ENCODE measurements around the gene PUDP.
"Not testable (repeated sequence)": the region's sequence is repeated elsewhere in the genome, so short reads cannot be mapped to it uniquely, and the experiment has no call there.

The PUDP gene

GRCh38 chrX:7109838-7110793 lies 37.8 kb downstream of the PUDP start:
- DNase-seq (ENCODE audit: low read depth in 2 of 2) = no peak

- DNase-seq (ENCODE audit: low read depth in 2 of 2) = no peak
Measured at GRCh38 chrX:7109049-7109531, 38.9 kb downstream of the PUDP start.

GRCh38 chrX:7108030-7108429 lies 39.9 kb downstream of the PUDP start:
- no peak for DNase-seq (ENCODE audit: low read depth in 2 of 2)

GRCh38 chrX:7106649-7107048 lies 41.3 kb downstream of the PUDP start:
- no peak for DNase-seq (ENCODE audit: low read depth in 2 of 2)

GRCh38 chrX:7102119-7102518 lies 45.8 kb downstream of the PUDP start:
- DNase-seq (ENCODE audit: low read depth in 2 of 2) = no peak

- DNase-seq (ENCODE audit: low read depth in 2 of 2) = no peak
Measured at GRCh38 chrX:7100022-7100421, 47.9 kb downstream of the PUDP start.

- not testable (repeated sequence) for DNase-seq (ENCODE audit: low read depth in 2 of 2)
Measured at GRCh38 chrX:7095657-7096056, 52.3 kb downstream of the PUDP start.

GRCh38 chrX:7093305-7093704 lies 54.6 kb downstream of the PUDP start:
- DNase-seq (ENCODE audit: low read depth in 2 of 2) = no peak

- no peak for DNase-seq (ENCODE audit: low read depth in 2 of 2)
Measured at GRCh38 chrX:7092543-7092942, 55.4 kb downstream of the PUDP start.

GRCh38 chrX:7091923-7092322 lies 56.0 kb downstream of the PUDP start:
- DNase-seq (ENCODE audit: low read depth in 2 of 2) = no peak

GRCh38 chrX:7090641-7091040 lies 57.3 kb downstream of the PUDP start:
- DNase-seq (ENCODE audit: low read depth in 2 of 2) = no peak

GRCh38 chrX:7088968-7089615 lies 58.9 kb downstream of the PUDP start:
- DNase-seq (ENCODE audit: low read depth in 2 of 2) = no peak

- no peak for DNase-seq (ENCODE audit: low read depth in 2 of 2)
Measured at GRCh38 chrX:7086384-7086783, 61.6 kb downstream of the PUDP start.

GRCh38 chrX:7085879-7086278 lies 62.1 kb downstream of the PUDP start:
- no peak for DNase-seq (ENCODE audit: low read depth in 2 of 2)

GRCh38 chrX:7084841-7085240 lies 63.1 kb downstream of the PUDP start:
- no peak for DNase-seq (ENCODE audit: low read depth in 2 of 2)

GRCh38 chrX:7083468-7084396 lies 64.2 kb downstream of the PUDP start:
- peak; percentile 75 to 81 for DNase-seq (ENCODE audit: low read depth in 2 of 2)

- no peak for DNase-seq (ENCODE audit: low read depth in 2 of 2)
Measured at GRCh38 chrX:7083021-7083420, 64.9 kb downstream of the PUDP start.

GRCh38 chrX:7082556-7082955 lies 65.4 kb downstream of the PUDP start:
- DNase-seq (ENCODE audit: low read depth in 2 of 2) = no peak

- DNase-seq (ENCODE audit: low read depth in 2 of 2) = no peak
Measured at GRCh38 chrX:7077241-7078230, 70.4 kb downstream of the PUDP start.

- no peak for DNase-seq (ENCODE audit: low read depth in 2 of 2)
Measured at GRCh38 chrX:7076245-7076661, 71.7 kb downstream of the PUDP start.

- DNase-seq (ENCODE audit: low read depth in 2 of 2) = no peak
Measured at GRCh38 chrX:7074908-7075204, 73.1 kb downstream of the PUDP start.
